Kidney (tissue), 14 donors: ENCODE data around the gene DUS2. TPM values are rescaled to one million over a fixed set of nuclear protein-coding genes. Genes with fewer than 3 reads are reported as not detected.
"Not testable (repeated sequence)": the region's sequence is repeated elsewhere in the genome, so short reads cannot be mapped to it uniquely, and the experiment has no call there.

Experiments
- DNase-seq, 5 donors: peaks; one replicate each; pipeline ENCODE4 v3.0.0-alpha.2; 2013 to 2020
- FAIRE-seq: peaks from 2 replicates; lab custom pipeline; 2012; peaks lifted over from hg19 to GRCh38; lab: Jason Lieb, UNC
- H3K27ac ChIP-seq, 2 donors: one replicate each; pipeline ENCODE4 v1.7.0; 2013; ENCODE audit warnings: low read depth in 2 of 2, low read length in 2 of 2, inconsistent platforms in 1 of 2
- H3K27me3 ChIP-seq: one replicate; pipeline ENCODE4 v1.7.1; 2013; ENCODE audit warnings: low read length, inconsistent platforms; ENCODE audit not compliant: control insufficient read depth, insufficient read depth
- H3K36me3 ChIP-seq, 3 donors: one replicate each; pipeline versions ENCODE4 v1.7.0 to v1.7.1; 2013; ENCODE audit warnings: low read length in 3 of 3, control low read depth in 1 of 3, inconsistent platforms in 1 of 3; ENCODE audit not compliant: insufficient read depth in 3 of 3, control insufficient read depth in 2 of 3
- H3K4me1 ChIP-seq, 3 donors: one replicate each; pipeline versions ENCODE4 v1.7.0 to v1.7.1; 2013; ENCODE audit warnings: low read length in 3 of 3, inconsistent platforms in 1 of 3, low read depth in 1 of 3; ENCODE audit not compliant: control insufficient read depth in 2 of 3, insufficient read depth in 2 of 3
- H3K4me3 ChIP-seq, 3 donors: one replicate each; pipeline versions ENCODE4 v1.7.0 to v1.8.1; 2013; ENCODE audit warnings: low read length in 3 of 3, control low read depth in 1 of 3, inconsistent platforms in 1 of 3
- H3K9ac ChIP-seq, 3 donors: one replicate each; pipeline versions ENCODE4 v1.7.0 to v1.7.1; 2013; ENCODE audit warnings: low read length in 3 of 3, control low read depth in 1 of 3, inconsistent platforms in 1 of 3
- H3K9me3 ChIP-seq, 3 donors: one replicate each; pipeline versions ENCODE4 v1.7.0 to v1.7.1; 2013; ENCODE audit warnings: low read length in 3 of 3, control low read depth in 1 of 3, inconsistent platforms in 1 of 3; ENCODE audit not compliant: control insufficient read depth in 2 of 3, insufficient read depth in 1 of 3
- CTCF ChIP-seq: IDR thresholded peaks from 3 replicates; pipeline ENCODE4 v1.5.1; 2012; ENCODE audit warnings: mild to moderate bottlenecking, moderate library complexity, borderline replicate concordance; ENCODE audit not compliant: insufficient read depth; ENCODE audit errors: extremely low read depth
- intact Hi-C: fragments of 100-400 bp; cut with DNase I; formaldehyde crosslinking; loops from one replicate; pipeline ENCODE4 v1.11.1; 2022
- polyA plus RNA-seq: library from polyadenylated mRNA; stranded (reverse); fragments of 350-450 nt; fragmentation: Illumina TruSeq; extraction: RNeasy Lipid Tissue Mini Kit (QIAGEN cat#74804); gene quantifications from one replicate; pipeline ENCODE4 v1.2.3, GENCODE V29; 2014; ENCODE audit warnings: low read depth, low replicate concordance; ENCODE audit not compliant: insufficient read depth
- total RNA-seq: library from RNA; stranded (reverse); fragmentation: NEBNext Ultra II Directional; extraction: Animal tissue kit (Norgen Biotek cat#: 25700); gene quantifications from one replicate; pipeline ENCODE4 v1.2.1, GENCODE V29; 2021
- donor health status: control.
- donor health status: control.
- donor health status: control.
- donor health status: control.
- donor health status: control.
- donor health status: DM: yes; HTN: yes; CAD: no.
- donor health status: Normal renal cell carcinoma (clear cell type).

Gene DUS2
- total and polyA plus RNA-seq, 2 donors from 2014 or later, result 12.1 to 12.5 TPM

DNA sequence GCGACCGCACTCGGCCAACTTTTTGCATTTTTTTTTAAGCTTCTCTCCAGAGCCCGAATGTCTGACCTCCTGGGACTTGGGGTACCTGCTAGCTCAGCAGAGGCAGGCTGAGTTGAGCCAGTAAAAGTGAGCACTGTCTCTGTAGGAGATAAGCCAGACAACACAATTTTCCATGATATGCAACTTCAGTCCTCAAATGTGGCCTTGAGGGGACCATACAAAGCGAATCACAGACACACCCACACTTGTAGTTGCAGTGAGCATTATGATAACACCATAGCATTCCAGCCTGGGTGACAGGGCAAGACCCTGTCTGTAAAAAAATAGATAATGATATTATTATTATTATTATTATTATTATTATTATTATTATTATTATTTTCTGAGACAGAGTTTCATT is 26.4 kb upstream of the DUS2 start:
- no peaks in the 10 kb centered on the region for H3K36me3 ChIP-seq
- no peak overlapping the region for H3K4me3 ChIP-seq
- TF ChIP-seq CTCF, result no peak
- H3K9me3 ChIP-seq, result no peaks in the 10 kb centered on the region
- DNase-seq (no peak), FAIRE-seq (no peak)
- H3K27ac ChIP-seq, result no peak overlapping the region
- intact Hi-C loops, result no loop called here
- no peaks in the 10 kb centered on the region for H3K27me3 ChIP-seq
- no peak overlapping the region for H3K9ac ChIP-seq
- peaks cover 0 to 13% (median 5%) of the 10 kb centered on the region in 3 donors for H3K4me1 ChIP-seq

- intact Hi-C loops, result not testable (repeated sequence)
Observed at GRCh38 chr16:67998231-67998778, 24.8 kb upstream of the DUS2 start.

DNA sequence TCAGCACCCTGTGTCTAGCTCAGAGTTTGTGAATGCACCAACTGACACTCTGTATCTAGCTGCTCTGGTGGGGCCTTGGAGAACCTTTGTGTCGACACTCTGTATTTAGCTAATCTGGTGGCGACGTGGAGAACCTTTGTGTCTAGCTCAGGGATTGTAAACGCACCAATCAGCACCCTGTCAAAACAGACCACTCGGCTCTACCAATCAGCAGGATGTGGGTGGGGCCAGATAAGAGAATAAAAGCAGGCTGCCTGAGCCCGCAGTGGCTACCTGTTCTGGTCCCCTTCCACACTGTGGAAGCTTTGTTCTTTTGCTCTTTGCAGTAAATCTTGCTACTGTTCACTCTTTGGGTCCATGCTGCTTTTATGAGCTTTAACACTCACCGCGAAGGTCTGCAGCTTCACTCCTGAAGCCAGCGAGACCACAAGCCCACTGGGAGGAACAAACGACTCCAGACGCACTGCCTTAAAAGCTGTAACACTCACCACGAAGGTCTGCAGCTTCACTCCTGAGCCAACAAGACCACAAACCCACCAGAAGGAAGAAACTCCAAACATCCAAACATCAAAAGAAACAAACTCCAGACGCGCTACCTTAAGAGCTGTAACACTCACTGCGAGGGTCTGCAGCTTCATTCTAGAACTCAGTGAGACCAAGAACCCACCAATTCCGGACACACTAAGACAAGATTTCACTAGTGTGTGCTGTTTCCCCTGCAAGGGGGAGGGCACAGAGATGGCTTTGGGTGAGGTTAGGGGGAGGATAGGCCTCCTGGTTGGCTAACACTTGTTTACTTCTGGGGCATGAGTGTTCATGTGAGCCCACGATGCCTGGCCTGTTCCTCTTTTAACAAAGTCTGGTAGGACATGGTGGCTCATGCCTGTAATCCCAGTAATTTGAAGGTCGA is 24.1 kb upstream of the DUS2 start, which contains the start of gene DPEP2:
Gene DPEP2, minus strand, starts transcription at position 706 of the 910 bp plus-strand sequence. CDS start 6,272 bp downstream, outside the sequence.
- DNase-seq, H3K4me3 ChIP-seq, H3K4me1 ChIP-seq, H3K27me3 ChIP-seq, H3K36me3 ChIP-seq, H3K9ac ChIP-seq, H3K9me3 ChIP-seq, FAIRE-seq, intact Hi-C loops: not testable (repeated sequence)
- peak within 1 kb of the TSS; percentile 34 to 37 for H3K27ac ChIP-seq

More at GRCh38 chr16:67998231-67998778, 24.8 kb upstream of the DUS2 start:
- DNase-seq, FAIRE-seq, H3K4me3 ChIP-seq, H3K9ac ChIP-seq, H3K9me3 ChIP-seq, H3K27ac ChIP-seq, H3K4me1 ChIP-seq, H3K27me3 ChIP-seq, H3K36me3 ChIP-seq: not testable (repeated sequence)

DNA sequence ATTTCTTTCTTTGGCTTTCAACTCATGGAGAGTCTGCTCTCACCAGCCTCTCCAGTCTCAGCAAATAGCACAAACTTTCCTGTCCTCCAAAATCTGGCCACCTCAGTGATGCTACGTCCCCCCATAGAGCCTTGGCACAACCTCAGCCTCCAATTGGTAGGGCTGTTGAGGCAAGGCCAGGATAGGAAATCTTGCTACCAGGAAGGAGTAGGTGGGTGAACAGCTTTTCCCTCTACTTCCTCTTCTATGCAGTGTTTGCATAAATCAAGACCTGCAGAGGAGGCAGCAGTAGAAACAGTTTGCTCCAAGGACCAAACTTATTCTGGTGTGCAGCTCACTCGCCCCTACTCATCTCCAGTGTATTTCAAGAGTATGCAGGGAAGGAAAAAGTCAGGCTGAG is 23.1 kb upstream of the DUS2 start:
- H3K27ac ChIP-seq, result peak overlapping the region; percentile 34 to 37
- FAIRE-seq (no peak), DNase-seq (no peak)
- peaks cover 0 to 5% (median 3%) of the 10 kb centered on the region in 3 donors for H3K4me1 ChIP-seq
- H3K36me3 ChIP-seq, result no peaks in the 10 kb centered on the region
- no peaks in the 10 kb centered on the region for H3K27me3 ChIP-seq
- intact Hi-C loops, result no loop called here
- TF ChIP-seq CTCF, result no peak
- no peaks in the 10 kb centered on the region for H3K9me3 ChIP-seq
- H3K9ac ChIP-seq, result no peak overlapping the region
- H3K4me3 ChIP-seq, result no peak overlapping the region
